ENCODE measurements around the gene SLITRK6. TPM values are rescaled to one million over a fixed set of nuclear protein-coding genes. Genes with fewer than 3 reads are reported as not detected.

SLITRK6 gene
- total and polyA plus RNA-seq, 2 donors (not counting 3 experiments of a cell fraction or from before 2014, with no cell fraction given) = not detected

DNA sequence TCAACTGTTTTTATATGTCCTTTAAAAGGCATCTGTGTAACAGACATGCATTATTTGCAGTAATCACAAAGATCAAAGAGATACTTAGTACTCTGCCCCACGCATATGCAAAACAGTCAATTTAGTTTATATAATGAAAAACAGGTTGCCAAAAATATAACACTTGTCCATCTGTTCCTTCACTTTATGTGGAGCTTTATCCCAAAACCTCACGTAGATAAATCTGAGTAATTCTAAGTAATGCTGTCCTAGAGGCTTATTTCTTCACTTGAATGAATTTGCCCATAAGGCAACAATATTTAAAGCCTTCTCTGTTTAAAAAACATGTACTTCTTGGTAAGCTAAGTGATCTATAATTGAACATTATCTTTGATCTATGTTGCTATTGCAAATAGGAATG is 20.3 kb upstream of the SLITRK6 start:
- no peak overlapping the region for H3K27ac ChIP-seq (ENCODE audit: insufficient read depth, low read depth, low read length)
- ChIA-PET POLR2A (no interaction called here), CTCF (no interaction called here)
- H3K79me2 ChIP-seq (ENCODE audit: control insufficient read depth, insufficient read depth, low read length) = no peaks in the 10 kb centered on the region
- no peaks in the 10 kb centered on the region for H3K4me1 ChIP-seq (ENCODE audit: control insufficient read depth, extremely low read depth, insufficient read depth, low read length)
- no peaks in the 10 kb centered on the region for H3K9me3 ChIP-seq (replicated peaks; ENCODE audit: control insufficient read depth, insufficient read depth, low read length)
- intact Hi-C loops (cut with micrococcal nuclease) (no loop called here), dilution Hi-C loops (cut with MboI; ENCODE audit: extremely low pct_ligation_motif_present, low sequenced_read_pairs) (no loop called here)
- TF ChIP-seq, protein P1, sequence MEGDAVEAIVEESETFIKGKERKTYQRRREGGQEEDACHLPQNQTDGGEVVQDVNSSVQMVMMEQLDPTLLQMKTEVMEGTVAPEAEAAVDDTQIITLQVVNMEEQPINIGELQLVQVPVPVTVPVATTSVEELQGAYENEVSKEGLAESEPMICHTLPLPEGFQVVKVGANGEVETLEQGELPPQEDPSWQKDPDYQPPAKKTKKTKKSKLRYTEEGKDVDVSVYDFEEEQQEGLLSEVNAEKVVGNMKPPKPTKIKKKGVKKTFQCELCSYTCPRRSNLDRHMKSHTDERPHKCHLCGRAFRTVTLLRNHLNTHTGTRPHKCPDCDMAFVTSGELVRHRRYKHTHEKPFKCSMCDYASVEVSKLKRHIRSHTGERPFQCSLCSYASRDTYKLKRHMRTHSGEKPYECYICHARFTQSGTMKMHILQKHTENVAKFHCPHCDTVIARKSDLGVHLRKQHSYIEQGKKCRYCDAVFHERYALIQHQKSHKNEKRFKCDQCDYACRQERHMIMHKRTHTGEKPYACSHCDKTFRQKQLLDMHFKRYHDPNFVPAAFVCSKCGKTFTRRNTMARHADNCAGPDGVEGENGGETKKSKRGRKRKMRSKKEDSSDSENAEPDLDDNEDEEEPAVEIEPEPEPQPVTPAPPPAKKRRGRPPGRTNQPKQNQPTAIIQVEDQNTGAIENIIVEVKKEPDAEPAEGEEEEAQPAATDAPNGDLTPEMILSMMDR (IDR thresholded peaks at IDR 0.05; ENCODE audit: extremely low read depth in 1 of 2, insufficient read depth in 1 of 2, low read depth in 1 of 2, low read length in 2 of 2) = no peak
- TF ChIP-seq POLR2A (IDR thresholded peaks at IDR 0.05; ENCODE audit: low read depth, low read length) = no peak
- no peak for TF ChIP-seq JUN (IDR thresholded peaks at IDR 0.05; ENCODE audit: borderline replicate concordance, insufficient read depth, insufficient read length, low read depth)
- TF ChIP-seq MYC (IDR thresholded peaks at IDR 0.05; ENCODE audit: low read depth, low read length) = no peak
- TF ChIP-seq, protein P2, sequence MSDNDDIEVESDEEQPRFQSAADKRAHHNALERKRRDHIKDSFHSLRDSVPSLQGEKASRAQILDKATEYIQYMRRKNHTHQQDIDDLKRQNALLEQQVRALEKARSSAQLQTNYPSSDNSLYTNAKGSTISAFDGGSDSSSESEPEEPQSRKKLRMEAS (IDR thresholded peaks at IDR 0.05; ENCODE audit: insufficient read depth, insufficient read length) = no peak
- no peak for TF ChIP-seq GATA2 (IDR thresholded peaks at IDR 0.05; ENCODE audit: insufficient read depth, insufficient read length, low read depth, low read length)
- no peak for TF ChIP-seq FOS (IDR thresholded peaks at IDR 0.05; ENCODE audit: borderline replicate concordance, insufficient read depth, low read length)
- H2AFZ ChIP-seq (ENCODE audit: low read depth, low read length) = no peak overlapping the region
- H3K4me3 ChIP-seq (replicated peaks in 1 of 3; ENCODE audit: insufficient read depth in 1 of 3, low read depth in 1 of 3, low read length in 3 of 3) = no peak overlapping the region
- FAIRE-seq = no peak
- no TSS peak for BruUV-seq (replicated peaks)
- H4K20me1 ChIP-seq (replicated peaks; ENCODE audit: control insufficient read depth, extremely low read depth, insufficient read depth, low read length) = no peaks in the 10 kb centered on the region
- H3K27me3 ChIP-seq (ENCODE audit: control insufficient read depth in 2 of 2, insufficient read depth in 2 of 2, low read length in 2 of 2) = no peaks in the 10 kb centered on the region
- DNase-seq (ENCODE audit: low read depth, low spot score) = no peak
- no peak overlapping the region for H3K9ac ChIP-seq (replicated peaks; ENCODE audit: extremely low read depth, insufficient read depth, low read length)
- no peak overlapping the region for H3K4me2 ChIP-seq (ENCODE audit: insufficient read depth, low read length)
- H3K9me1 ChIP-seq (replicated peaks; ENCODE audit: control insufficient read depth, extremely low read depth, insufficient read depth, low read length) = no peaks in the 10 kb centered on the region
- no peaks in the 10 kb centered on the region for H3K36me3 ChIP-seq (ENCODE audit: control insufficient read depth in 2 of 2, extremely low read depth in 1 of 2, insufficient read depth in 2 of 2, low read length in 2 of 2)
